CD4-positive, alpha-beta T cell treated with Interleukin-1 beta for 1 hour (primary cell): Measurements from ENCODE around the gene MAPRE3.

Experiments
- DNase-seq, 2 donors: peaks; one replicate each; pipeline ENCODE4 v3.0.0-alpha.2; 2020 to 2022

MAPRE3 gene

DNA sequence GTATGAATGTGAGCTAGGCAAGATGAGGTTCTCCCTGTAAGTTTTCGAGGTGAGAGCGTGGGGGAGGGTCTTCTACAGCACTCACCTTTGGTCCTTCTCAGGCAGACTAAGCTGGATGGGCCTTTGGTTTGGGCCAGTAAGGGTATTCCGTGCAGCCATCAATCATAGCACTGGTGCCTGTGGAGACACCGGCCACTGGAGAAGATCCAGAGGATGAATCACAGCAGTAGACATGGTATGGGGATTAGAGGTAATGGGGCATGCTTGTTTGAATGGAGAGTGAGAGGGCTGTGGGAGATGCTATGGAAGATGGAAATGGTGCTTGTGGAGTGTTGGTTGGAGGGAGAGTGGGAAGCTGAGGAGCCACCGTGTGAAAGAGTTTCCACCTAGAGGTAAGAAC lies 16.1 kb downstream of the MAPRE3 start:
- DNase-seq, result no peak

DNA sequence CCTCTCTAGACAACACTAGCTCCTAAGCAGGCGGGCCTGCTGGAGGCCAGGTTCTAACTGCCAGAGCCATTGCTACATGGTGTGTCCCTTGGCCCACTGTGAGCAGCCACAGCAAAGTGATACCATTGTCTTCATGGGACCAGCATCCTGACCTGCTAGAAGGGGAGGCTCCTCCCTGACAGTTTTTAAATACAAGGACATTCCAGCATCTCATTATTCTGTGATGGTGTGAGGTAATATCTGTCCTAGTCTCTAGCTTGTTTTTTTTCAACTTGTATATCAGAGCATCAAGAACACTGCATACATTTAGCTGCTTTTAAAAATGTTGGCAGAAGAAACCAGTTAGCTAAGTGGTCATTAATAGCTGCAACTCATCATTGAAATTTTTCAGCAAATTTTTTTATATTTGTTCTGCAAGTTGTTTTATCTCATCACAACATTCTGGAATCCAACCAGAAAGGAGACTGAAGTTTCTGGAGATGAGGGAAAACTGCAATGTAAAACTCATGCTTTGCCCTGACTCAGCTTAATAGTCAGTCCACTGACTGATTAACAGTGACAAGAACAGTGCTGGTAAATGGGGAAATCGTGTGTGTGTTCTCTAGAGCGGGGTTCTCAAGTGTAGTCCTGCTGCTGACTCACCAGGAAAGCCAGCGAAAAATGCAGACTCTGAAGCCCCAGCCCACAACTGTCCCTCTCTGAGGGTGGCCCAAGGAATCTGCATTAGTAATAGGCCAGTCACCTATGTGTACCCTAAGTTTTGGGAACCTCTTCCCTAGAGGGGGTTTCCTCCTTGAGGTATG lies 17.8 kb downstream of the MAPRE3 start:
- DNase-seq, result no peak

DNA sequence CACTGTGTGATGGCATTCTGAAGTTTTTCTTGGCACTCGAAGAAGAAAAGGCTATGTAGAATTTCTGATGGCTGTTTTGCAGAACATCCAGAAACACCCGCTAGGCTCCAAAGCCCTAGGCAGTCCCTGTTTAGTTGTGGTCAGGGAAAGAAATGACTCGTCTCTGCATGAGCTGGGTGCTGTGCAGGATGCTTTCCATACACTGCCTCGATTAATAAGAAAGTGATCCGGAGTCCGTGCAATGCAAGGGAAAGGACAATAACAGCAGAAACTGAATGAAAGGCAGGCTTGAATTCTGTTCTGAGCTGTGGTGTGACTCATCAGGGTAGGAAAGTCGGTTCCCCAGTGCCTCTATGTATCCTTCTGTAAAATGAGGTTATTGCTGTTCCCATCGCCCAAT lies 18.7 kb downstream of the MAPRE3 start:
- no peak for DNase-seq

DNA sequence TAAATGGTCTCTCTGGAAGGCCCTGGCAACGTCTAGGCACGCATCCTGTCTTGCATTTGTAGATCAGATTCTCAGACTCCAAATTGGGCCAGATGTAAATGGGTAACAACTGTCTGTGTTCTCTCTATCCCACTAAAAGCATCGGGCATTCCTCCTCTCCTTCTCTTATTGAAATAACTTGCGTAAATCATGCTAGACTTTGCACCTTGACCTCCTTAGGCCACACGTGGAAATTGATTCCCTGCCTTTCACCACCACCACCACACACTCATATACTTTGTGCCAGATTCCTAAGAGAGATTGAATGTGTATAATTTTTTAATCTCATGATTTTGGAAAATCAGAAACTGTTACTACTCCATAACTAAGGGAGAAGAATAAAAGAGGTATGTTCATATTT lies 21.3 kb downstream of the MAPRE3 start:
- DNase-seq, result no peak

DNA sequence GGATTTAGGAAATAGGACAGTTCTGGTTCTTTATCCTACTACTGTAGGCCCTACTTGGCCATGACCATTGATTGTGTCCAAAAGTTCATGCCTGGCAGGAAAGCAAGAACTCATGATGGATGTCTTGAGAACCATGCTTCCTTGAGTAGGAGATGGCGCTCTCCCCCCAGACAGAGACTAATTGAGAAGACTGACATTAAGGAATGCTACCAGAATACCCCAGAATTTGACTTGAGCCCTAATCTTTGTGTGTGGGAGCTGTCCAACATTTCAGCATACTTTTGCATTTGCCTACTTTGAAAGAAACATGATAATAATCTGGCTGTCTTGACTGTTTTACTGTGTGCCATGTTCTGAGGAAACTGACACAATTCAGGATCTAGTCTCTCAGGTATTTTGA lies 23.3 kb downstream of the MAPRE3 start:
- DNase-seq, result no peak

DNA sequence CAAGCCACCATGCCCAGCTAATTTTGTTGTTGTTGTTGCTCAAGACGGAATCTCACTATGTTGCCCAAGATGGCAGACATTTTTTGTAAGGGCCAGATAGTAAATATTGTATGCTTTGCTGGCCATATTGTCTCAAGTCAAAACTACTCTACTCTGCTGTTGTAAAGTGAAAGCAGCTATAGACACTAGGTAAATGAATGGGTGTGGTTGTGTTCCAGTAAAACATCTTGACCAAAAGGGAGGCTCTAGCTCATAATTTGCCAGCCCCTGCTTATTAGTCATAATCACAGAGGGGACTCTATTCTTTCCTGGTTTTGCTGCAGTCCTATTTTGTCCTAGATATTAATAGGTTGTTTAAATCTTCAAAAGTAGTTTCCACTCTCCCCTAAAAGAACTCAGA lies 24.5 kb downstream of the MAPRE3 start:
- DNase-seq, result no peak

DNA sequence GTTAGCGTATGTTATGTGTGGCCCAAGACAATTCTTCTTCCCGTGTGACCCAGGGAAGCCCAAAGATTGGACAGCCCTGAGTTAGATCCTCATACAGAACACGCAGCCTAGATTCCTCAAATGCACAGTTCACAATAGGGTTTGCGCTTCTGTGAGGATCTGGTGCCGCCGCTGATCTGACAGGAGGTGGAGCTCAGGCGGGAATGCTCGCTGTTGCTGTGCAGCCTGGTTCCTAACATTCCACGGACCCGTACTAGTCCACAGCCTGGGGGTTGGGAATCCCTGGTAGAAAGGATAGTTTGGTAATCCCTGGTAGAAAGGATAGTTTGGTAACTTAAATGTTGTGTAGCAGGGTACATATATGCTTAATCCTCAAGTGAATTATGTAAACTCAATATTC lies 27.0 kb downstream of the MAPRE3 start:
- no peak for DNase-seq

DNA sequence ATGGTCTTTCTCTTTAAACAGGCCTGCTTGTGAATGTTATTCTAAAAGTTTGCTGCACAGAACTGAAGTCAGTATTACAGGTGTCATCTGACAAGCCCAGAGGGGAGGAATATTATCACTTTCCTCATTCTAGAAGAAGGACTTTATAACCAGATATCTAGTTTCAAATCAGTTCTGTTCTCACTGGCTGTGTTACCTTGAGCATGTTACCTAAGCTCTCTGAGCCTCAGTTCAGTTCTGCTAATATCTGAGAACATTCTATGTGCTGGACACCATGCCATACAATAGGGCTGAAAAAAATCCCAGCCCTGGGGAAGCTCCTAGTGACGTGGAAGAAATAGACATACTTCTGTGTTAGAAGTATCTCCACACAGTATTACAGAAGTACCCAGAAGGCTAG lies 27.9 kb downstream of the MAPRE3 start:
- DNase-seq, result no peak

DNA sequence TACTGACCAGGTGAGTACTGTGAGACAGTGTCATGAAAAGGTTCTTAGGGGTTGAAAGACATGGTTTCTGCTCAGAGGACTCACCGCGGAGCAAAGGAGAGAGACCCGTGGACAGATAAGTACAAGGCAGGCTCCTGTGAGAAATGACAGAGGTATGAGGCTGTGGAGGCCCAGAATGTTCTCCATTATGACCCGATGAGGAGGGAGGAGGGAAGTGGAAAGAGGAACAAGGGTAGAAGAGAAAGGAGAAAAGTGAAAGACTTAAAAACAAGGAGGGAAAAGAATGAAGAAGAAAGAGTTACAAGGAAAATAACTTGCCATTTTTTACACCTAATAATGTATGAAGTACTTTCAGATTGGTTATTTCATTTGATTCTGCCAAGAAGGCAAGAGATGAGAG lies 29.8 kb downstream of the MAPRE3 start:
- no peak for DNase-seq

DNA sequence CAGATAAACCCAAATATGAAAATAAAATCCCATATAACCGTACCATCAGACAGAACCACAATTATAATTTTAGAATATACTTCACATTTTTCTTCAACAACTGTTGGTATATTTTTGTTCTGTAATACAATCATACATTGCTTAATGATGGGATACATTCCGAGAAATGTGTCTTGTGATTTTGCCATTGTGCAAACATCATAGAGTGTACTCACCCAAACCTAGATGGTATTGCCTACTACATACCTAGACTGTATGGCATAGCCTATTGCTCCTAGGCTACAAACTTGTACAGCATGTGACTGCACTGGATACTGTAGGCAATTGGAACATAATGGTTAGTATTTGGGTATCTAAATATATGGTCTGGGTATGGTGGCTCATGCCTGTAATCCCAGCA lies 30.6 kb downstream of the MAPRE3 start:
- no peak for DNase-seq

DNA sequence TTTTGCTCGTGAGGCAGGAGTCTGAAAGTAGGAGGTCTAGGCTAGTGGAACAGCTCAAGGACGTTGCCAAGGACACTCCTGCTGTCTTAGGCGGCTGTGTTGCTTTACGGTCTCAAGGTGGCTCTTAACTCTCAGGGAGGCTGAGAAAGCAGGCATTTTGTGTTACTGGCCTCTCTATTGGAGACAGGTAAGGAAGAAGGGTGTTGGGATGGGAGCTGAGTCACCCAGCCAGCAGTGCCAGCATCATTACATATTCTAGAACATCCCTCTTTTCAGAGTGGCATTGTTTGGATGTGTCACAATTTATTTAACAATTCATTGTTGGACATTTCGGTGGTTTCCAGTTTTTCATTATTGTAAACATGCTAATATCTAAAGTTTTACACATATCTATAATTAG lies 31.5 kb downstream of the MAPRE3 start:
- DNase-seq, result no peak

DNA sequence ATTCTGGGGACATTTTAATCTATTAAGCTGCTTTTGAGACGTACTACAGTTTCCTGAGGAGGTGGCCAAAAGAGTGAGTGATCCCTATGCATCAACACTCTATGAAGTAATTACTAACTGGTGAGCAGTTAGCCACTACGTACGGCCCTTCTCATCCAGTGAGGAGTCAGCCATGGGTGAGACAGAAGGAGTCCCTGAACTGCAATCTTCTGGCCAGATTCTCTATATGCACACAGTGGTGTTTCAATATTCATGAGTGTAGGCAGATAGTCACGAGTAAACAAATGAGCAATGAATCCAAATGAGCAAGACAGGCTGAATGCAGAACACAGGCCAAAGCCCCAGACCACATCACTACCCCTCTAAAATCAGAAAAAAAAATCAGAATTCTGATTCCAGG lies 32.6 kb downstream of the MAPRE3 start:
- DNase-seq, result no peak

DNA sequence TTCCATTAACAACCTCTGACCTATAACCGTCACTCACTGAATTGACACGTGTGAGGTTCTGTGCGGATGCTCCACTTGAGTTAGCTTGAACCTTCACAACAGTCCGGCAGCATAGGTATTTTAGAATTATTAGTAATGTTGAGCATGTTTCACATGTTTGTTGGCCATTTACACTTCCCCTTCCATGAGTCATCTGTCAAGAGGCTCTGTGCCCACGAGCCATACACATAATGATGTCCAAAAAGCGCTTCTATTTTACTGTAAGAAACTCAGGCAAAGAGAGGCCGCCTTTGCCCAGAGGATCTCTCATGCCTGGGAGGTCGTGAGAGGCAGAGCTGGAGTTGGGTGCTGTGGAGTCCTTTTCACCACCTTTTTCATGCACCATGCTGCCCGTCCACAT lies 33.4 kb downstream of the MAPRE3 start:
- no peak for DNase-seq

DNA sequence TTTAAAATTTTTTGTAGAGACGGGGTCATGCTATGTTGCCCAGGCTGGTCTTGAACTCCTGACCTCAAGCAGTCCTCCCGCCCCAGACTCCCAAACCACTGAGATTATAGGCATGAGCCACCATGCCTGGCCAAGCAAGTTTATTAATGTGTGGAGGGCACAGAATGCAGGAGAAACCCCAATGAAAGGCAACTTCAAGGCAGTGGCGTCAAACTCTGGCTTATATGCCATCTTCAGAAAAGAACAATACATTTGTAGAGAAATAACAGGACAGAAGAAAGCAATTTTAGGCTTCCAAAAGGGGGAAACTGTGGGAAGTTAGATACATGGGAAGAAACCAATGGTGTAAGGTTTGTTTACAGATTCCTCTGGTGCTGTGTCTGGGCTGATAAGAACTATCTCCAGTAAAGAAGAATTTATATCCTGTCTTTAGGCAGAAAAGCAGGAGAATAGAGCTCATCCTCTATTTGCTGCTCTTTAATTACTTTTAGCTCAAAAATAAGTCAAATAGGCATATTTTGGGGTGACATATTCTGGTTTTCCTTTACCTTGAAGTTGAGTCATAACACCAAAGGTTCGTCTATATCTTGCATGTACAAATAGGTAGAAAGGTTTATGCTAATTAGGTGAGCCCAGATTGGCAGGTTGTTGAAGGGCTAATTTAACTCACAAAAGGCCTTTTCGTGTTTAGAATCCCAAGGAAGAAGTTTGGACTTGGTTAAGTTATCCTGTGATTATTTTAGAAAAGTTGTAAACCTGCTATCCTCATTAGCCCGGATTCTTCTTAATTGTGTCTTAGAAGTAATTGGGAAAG lies 36.4 kb downstream of the MAPRE3 start:
- no peak for DNase-seq

DNA sequence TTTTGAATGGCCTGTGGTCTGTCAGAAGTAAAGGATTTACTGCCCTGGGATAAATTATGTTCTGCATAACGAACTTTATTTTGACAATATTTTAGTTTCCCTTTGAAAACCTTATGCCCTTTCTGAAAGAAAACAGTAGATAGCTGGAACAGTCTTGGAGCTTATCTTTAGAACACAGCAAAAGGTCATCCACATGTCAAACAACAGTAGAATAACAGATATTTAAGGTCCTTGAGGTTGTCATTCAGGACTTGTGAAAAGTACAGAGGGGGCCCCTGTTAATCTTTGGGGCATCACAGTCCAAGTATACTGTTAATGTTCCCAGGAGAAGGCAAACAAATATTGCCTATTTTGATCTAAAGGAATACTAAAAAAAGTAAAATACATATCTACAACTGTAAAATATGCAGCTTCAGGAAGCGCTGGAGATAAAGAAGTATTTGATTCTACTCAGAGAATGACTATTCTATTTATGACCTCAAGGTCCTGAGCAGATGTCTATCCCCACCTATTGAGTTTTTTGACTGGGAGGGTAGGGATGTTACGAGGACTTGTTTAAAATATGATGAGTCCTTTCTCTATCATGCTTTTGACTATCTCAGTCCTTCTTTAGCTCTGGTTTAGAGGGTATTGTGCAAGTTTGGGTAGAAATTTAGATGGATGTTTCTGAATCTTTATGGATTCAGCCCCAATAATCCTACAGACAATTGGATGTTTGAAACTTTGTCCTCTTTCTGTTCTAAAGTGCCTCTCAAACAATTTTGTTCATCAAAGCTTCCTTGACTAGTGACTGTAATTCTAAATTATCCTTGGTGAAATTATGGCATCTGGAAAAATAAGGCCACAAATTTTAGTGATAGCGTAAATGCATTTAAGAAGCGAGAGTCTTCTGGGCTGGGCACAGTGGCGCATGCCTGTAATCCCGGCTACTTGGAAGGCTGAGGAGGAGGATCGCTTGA lies 37.3 kb downstream of the MAPRE3 start:
- no peak for DNase-seq

DNA sequence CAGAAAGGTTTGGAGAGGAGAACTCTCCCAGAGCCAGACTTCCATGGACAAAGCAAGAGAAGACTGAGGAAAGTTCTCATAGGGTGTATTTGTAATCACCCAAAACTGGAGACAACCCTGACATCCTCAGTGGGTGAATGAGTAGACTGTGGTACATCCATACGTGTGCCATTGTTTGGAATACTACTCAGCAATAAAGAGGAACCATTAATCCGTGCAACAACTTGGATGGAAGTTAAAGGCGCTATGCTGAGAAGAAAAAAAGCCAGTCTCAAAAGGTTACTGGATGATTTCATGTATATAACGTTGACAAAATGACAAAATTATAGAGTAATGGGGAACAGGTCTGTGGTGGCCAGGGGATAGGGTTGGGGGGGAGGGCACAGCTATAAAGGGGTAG lies 38.2 kb downstream of the MAPRE3 start:
- no peak for DNase-seq

DNA sequence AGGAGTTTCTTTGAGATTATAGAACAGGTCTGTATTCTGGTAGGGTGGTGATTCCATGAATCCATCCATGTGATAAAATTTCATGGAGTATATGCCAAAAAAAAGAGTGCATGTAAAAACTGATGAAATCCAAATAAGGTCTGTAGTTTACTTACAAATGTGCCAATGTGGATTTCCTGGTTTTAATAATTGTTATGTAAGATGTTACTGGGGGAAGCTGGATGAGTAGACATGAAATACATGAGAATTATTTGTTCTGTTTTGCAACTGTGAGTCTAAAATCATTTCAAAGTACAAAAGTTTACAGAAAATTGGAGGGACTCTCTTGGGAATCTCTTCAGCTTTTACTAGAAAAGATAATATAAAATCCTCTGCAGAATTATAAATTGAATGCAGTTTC lies 38.6 kb downstream of the MAPRE3 start:
- no peak for DNase-seq

DNA sequence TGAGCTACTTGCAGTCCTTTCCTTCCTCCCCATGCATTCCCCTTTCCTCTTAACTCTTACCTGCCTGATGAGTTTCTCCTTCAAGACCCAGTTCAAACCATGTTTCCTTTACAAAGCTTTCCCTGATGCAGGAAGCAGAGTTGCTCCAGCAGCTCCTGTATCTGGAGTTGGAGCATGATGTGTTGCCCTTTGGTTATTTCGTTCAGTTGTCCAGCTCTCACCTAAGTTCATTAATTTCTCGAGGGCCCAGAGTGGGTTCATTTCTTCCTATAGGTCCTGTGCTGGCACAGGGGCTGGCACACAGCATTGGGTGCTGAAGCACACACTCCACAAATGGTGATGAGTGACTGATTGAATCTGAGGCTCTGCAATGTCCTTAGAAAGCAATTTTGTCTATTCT lies 39.3 kb downstream of the MAPRE3 start:
- no peak for DNase-seq

DNA sequence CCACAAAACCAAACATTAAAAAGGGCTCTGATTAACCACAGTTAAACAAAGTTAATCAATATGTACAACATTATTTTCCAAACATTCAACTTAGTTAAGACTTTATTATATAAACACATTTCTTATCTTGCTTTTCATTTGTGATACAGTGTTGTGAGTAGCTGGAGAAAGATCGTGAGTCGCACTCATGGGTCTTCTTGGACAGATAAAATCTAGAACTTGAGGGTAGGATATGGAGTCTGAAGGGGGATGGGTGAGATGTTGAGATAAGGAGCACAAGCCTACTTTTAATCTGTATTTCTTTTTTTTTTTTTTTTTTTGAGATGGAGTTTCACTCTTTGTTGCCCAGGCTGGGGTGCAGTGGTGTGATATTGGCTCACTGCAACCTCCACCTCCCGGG lies 39.7 kb downstream of the MAPRE3 start:
- no peak for DNase-seq

DNA sequence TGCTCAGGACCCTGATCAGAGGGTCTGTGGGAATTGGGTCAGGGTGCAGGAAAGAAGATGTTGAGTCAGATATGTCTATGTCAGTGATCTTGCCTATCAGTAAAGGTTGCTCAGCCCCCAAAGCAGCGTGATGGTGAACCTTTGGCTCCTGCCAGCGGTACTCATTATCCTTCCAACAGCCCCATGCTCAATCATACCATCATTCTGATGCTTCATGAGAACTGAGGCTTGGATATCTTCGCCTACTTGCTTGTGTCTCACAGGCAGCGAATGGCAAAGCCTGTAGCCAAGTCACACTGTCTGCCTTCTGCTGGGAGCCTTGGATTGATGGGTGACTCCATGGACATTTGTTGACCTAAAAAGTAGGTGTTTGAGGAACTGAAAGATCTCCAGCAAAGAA lies 43.3 kb downstream of the MAPRE3 start:
- DNase-seq, result no peak

DNA sequence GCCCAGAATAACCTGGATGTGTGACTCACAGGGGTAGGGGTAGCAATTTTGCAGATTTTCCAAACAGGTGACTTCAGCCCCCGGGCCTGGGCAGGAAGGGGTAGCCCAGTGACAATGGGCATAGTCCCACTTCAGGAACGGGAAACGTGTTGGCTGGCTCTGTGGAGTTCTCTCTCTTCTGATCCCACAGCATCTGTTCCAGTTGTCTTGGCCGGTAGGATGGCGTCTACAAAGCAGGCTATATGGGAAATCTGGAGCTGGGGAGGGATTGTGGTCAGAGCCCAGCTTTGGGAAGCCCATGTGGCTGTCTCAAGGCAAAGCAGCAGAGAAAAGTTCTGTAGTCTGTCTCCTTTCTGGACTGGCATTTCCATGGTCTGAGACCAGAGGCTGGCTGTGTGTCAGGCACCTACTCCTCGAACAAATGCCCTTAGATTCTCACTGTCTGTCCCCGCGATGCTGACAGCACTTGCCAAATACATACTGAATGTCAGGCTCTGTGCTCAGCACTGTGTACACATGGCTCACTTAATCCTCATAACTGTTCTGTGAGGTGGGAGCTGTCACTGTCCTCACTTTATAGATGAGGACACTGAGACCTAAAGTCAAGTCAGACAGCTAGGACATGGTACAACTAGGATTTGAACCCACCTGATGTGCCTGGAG lies 44.5 kb downstream of the MAPRE3 start:
- no peak for DNase-seq

DNA sequence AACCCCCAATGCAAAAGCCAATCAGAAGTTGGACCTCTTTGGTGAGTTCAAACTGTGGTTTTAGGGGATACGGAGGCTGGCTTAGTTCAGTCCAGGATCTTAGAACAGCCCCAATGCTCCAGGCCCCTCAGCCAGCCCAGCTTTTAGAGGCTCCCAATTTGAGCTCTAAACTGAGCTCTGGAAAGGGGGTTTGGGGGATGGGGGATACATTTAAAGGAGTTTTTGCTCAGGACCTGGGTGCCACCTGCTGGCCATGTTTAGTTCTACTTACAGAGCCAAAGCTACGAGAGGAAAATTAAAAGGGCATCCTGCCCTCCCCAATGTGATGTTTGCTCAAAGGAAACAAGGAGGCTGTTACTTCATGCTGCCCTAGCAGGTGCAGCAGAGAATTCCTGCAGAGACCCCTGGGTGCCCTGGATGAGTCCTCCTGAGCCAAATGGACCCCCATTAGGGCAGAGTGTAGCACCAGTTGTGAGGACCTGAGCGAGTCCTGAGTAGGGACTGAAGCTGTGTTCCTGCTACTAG lies 46.4 kb downstream of the MAPRE3 start:
- peak; percentile 22 to 43 for DNase-seq

DNA sequence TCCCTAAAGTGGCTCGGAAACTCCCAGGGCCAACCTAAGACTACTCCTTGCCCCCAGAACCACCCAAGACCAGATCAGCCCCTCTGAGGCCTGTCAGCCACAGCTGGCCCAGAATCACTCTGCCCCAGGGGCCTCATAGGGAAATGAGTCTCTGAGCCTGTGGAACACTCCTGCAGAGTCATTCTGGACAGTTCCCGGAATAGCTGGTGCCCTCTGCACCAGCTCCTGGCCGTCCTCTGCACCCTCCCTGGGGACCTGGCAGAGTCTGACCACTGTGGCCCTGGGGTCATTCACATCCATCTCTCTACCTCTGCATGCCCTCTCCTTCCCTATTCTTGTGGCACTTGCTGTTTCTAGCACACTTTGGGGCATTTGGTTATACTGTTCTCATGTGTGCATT lies 47.7 kb downstream of the MAPRE3 start:
- DNase-seq, result no peak
